C4-2B (cell line): ENCODE data around the gene IBA57.

Experiments
- H3K27ac ChIP-seq: fragments of 450-650 bp; 2 replicates; pipeline ENCODE4 v1.5.1; 2017
- CTCF ChIP-seq: fragments of 450-650 bp; conservative IDR thresholded peaks from 2 replicates; pipeline ENCODE4 v1.5.1; 2017; ENCODE audit warnings: mild to moderate bottlenecking
- ZFX ChIP-seq: fragments of 450-650 bp; IDR thresholded peaks from 2 replicates; pipeline ENCODE4 v1.6.1; 2017

Gene IBA57

DNA sequence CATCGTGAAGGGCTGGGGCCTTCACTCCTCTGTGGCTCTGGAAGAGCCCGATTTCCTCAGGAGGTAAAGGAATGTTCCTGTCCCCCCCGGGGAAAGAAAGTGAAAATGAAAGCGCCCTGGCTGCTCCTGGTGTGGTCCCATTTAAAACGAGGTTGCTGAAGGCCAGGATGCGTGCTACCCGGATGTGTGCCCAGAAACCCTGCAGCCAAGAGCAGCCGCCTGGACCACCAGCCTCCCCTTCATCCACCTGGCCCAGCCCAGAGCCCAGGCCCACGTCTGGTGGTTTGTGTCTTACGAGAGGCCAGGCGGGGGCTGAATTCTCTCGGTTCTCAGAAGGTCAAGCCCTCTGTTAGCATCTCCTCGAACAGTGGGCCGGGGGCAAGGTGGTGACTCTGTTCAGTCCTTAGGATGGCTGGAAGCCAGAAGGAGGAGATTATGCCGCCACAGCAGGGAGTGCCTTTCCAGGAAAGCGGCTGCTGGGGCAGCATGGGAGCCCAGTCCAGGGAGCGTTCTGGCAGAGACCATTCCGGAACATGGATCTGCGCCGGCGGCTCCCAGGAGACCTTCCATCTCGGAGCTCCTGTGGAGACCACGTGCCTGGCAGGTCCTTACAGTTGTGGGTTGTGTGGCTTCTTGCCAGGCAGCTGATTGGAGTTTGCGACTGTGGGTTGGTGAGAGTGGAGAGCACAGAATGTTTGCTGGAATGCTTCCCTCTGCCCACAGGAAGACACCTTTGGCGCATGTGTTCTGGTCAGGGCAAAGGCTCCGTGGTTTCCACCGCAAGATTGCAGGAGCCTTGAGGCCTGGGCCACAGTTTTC, 24.2 kb upstream of the IBA57 start:
- TF ChIP-seq CTCF (no peak), ZFX (0 out of 2 replicates have a peak, but pooled peaks have one; percentile 13)
- H3K27ac ChIP-seq = peak overlapping the region; percentile 92

DNA sequence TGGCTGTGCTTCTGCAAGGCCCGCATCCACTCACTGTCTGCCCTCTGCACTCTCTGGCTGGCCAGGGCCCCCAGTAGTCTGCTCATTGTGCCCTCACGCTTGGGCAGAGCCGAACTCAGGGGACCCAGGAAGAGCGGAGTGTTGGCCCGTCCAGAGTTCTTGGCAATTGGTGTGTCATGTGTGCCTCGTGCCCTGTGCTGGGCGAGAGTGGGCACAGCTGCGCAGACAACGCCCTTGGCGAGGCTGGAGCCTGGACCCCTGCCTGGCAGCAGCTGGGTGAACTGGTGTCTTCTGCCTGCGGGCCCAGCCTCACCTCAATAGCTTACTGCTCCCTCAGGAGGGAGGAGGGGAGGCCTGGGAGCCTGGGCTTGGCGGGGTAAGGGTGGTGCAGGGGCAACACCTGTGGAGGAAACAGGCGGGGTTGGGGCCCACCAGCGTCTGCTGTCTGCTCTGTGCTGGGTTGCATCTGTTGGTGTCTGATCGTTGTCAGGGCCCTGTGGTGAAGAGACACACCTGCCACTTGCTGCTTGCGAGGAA, 23.4 kb upstream of the IBA57 start:
- peak overlapping the region; percentile 92 for H3K27ac ChIP-seq
- TF ChIP-seq CTCF (no peak), ZFX (no peak)

- H3K27ac ChIP-seq = peak overlapping the region; percentile 92
- no peak for TF ChIP-seq ZFX
- TF ChIP-seq CTCF = no peak
Observed at GRCh38 chr1:228142701-228143136, 22.9 kb upstream of the IBA57 start.

DNA sequence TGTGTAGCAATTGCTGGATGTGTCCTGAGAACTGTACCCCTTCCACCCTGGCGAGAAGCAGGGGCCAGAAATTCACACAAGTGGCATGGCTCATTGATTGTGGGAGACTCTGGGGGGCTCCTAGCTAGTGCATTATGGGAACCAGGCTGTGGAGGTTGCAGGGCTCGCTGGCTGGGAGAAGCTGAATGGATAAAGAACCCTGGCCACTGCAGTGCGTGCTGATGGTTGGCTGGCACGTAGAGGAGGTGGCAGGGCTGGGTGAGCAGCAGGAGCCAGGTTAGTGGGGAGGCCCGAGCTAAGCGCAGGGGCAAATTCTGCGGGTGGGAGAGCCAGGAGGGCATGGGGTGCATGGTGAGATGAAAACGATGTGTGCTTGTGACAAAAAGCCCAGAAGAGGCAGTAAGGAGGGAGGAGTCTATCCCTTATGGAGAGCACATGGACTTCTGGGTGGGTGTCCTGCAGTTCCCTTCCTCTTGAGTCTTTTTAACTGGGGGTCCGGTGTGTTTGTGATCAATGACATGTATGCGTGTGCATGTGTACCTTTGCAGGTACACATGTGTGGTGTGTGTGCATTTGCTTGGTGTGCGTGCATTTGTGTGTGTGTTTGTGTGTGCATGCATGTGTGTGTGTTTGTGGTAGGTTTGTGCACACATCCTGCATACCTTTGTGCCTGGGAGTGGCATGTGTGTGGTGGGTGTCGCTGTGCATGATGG, 22.0 kb upstream of the IBA57 start:
- H3K27ac ChIP-seq = no peak overlapping the region
- TF ChIP-seq CTCF (no peak), ZFX (no peak)

- no peak overlapping the region for H3K27ac ChIP-seq
- TF ChIP-seq CTCF (no peak), ZFX (no peak)
Observed at GRCh38 chr1:228144193-228144992, 21.2 kb upstream of the IBA57 start.

DNA sequence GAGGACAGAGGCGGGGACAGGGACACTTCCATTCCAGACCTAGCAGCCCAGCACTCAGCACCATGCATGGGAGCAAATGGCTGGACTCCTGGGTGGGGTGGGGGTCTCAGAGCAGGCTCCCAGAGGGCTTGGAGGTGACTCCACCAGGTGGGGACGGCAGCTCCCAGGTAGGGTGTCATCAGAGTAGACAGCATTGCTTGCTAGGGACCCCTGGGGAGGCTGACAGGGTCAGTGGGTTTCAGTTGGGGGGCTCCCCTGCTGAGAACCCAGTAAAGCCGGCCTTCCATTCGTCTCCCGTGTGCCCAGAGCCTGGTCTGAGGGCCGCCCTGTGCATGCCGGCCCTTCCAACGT, 20.6 kb upstream of the IBA57 start:
- no peak for TF ChIP-seq ZFX
- no peak for TF ChIP-seq CTCF
- H3K27ac ChIP-seq = no peak overlapping the region
